Motor neuron (in vitro differentiated cells): ENCODE data around the gene TMEM59. TPM values are rescaled to one million over a fixed set of nuclear protein-coding genes. Genes with fewer than 3 reads are reported as not detected.
A peak's percentile ranks its signal among the peaks of the same experiment; 100 is the strongest.
"Not testable (repeated sequence)": the region's sequence is repeated elsewhere in the genome, so short reads cannot be mapped to it uniquely, and the experiment has no call there.

ENCODE experiments used
- ATAC-seq, 8 experiments: fragments of 200-7000 bp; cut with Tn5 transposase; replicated peaks in 6 of 8; 2 replicates each; pipeline ENCODE4 v1.8.0; 2021; ENCODE audit warnings: mild to moderate bottlenecking in 8 of 8, moderate library complexity in 8 of 8
- H3K27ac ChIP-seq, 2 donors: fragments of 250-450 bp; sonication (Bioruptor Pico); 2 replicates each; pipeline ENCODE4 v1.9.0; 2021; ENCODE audit warnings: antibody characterized with exemption in 2 of 2, mild to moderate bottlenecking in 2 of 2, moderate library complexity in 1 of 2
- H3K4me1 ChIP-seq, 2 donors: fragments of 250-450 bp; sonication (Bioruptor Pico); replicated peaks in 1 of 2; 2 replicates each; pipeline ENCODE4 v1.6.1; 2021; ENCODE audit warnings: antibody characterized with exemption in 2 of 2, mild to moderate bottlenecking in 2 of 2, moderate library complexity in 1 of 2
- H3K4me3 ChIP-seq, 5 donors: fragments of 250-450 bp; sonication (Bioruptor Pico); 2 replicates each; pipeline ENCODE4 v1.9.0; 2021; ENCODE audit warnings: antibody characterized with exemption in 5 of 5, mild to moderate bottlenecking in 5 of 5, moderate library complexity in 4 of 5
- WGBS, 10 experiments: fragments of 450-650 bp; shearing (Covaris generic); methylation state at CpG; one replicate each; pipeline ENCODE4 v1.0.0; 2022; 5-methylcytosine and 5-hydroxymethylcytosine counted together
- in situ Hi-C, 9 experiments: fragments of 400-800 bp; cut with MboI; loops; one replicate each; pipeline ENCODE4 v1.15.0; 2021; ENCODE audit warnings: low sequenced_read_pairs in 9 of 9, low pct_unique_long_range_greater_than_20kb in 2 of 9; ENCODE audit not compliant: unreplicated experiment in 9 of 9
- total RNA-seq, 8 experiments: library from RNA; unstranded; fragments of 300-600 nt; gene quantifications; 2 replicates each; pipeline versions ENCODE4 v1.2.3 to v1.2.4, GENCODE V29; 2022

The TMEM59 gene
- total RNA-seq, result 100 to 1,000 TPM; 114 to 406 (median 146) TPM

GRCh38 chr1:54052934-54053744 is at the start of gene TMEM59, which contains the start of gene TCEANC2:
TSS of gene TMEM59 (minus strand) at chr1:54053204. CDS start at chr1:54053188, 16 bp downstream.
TSS of gene TCEANC2 (plus strand) at chr1:54053608. CDS start at chr1:54054423, 815 bp downstream.
- 0 to 3% (median 0%) methylated on average over 2 to 30 of the region's 59 CpGs; no CpG with 5 or more reads in 3 of the 10 experiments for WGBS, 10 experiments
- Histone ChIP-seq H3K4me3 (peak within 1 kb of the TSS; percentile 60 to 89 (median 76)), H3K4me1 (peaks cover 7 to 24% of the 10 kb centered on the region in 2 donors), H3K27ac (peak within 1 kb of the TSS; percentile 79 to 90)
- ATAC-seq, result peak; percentile 87 to 94 (median 92)
- in situ Hi-C loops, result loop anchor here in 6 of 9 experiments (25.0 kb wide), 3 partner anchors 434 to 759 kb away; partner anchors contain the start of gene TTC22 (in 3 of the 6)

- H3K4me1 ChIP-seq, result peaks cover 9 to 17% of the 10 kb centered on the region in 2 donors
- H3K4me3 ChIP-seq, result no peak overlapping the region
- ATAC-seq, result no peak
- H3K27ac ChIP-seq, result no peak overlapping the region
- WGBS, 10 experiments, result 51 to 100% (median 87%) methylated on average over 1 to 2 of the region's 2 CpGs
- in situ Hi-C loops, result no loop called here
Measured at GRCh38 chr1:54100500-54100899, 47.5 kb upstream of the TMEM59 start.

GRCh38 chr1:54099061-54099610 is 46.1 kb upstream of the TMEM59 start:
- Histone ChIP-seq H3K27ac (no peak overlapping the region), H3K4me3 (no peak overlapping the region), H3K4me1 (peaks cover 12 to 23% of the 10 kb centered on the region in 2 donors)
- no peak for ATAC-seq
- in situ Hi-C loops, result no loop called here
- WGBS, 10 experiments, result 33 to 100% (median 88%) methylated on average over 1 to 6 of the region's 6 CpGs

GRCh38 chr1:54096877-54097240 is 43.9 kb upstream of the TMEM59 start:
- peaks cover 12 to 23% of the 10 kb centered on the region in 2 donors for H3K4me1 ChIP-seq
- H3K4me3 ChIP-seq, result no peak overlapping the region
- WGBS, 10 experiments, result 46 to 100% (median 89%) methylated on average over 2 to 7 of the region's 7 CpGs; no CpG with 5 or more reads in 2 of the 10 experiments
- H3K27ac ChIP-seq, result no peak overlapping the region
- in situ Hi-C loops, result no loop called here
- ATAC-seq, result peak in 1 of 8 experiments; percentile 2

GRCh38 chr1:54096227-54096876 is 43.3 kb upstream of the TMEM59 start:
- Histone ChIP-seq H3K4me3 (no peak overlapping the region), H3K4me1 (peaks cover 12 to 23% of the 10 kb centered on the region in 2 donors), H3K27ac (peak overlapping the region in 1 of 2 donors; percentile 69)
- ATAC-seq, result peak in 5 of 8 experiments; percentile 49 to 74 (median 67)
- WGBS, 10 experiments, result 60 to 96% (median 82%) methylated on average over 1 to 23 of the region's 25 CpGs
- in situ Hi-C loops, result no loop called here

- WGBS, 10 experiments, result 20 to 86% (median 66%) methylated on average over 1 to 8 of the region's 8 CpGs; no CpG with 5 or more reads in 1 of the 10 experiments
- peak overlapping the region in 1 of 2 donors; percentile 69 for H3K27ac ChIP-seq
- in situ Hi-C loops, result no loop called here
- ATAC-seq, result peak in 5 of 8 experiments; percentile 89 to 94 (median 93)
- peaks cover 12 to 23% of the 10 kb centered on the region in 2 donors for H3K4me1 ChIP-seq
- no peak overlapping the region for H3K4me3 ChIP-seq
Measured at GRCh38 chr1:54095546-54096226, 42.7 kb upstream of the TMEM59 start.

GRCh38 chr1:54094730-54095105 is 41.7 kb upstream of the TMEM59 start:
- H3K27ac ChIP-seq, in situ Hi-C loops, ATAC-seq, H3K4me3 ChIP-seq: not testable (repeated sequence)
- H3K4me1 ChIP-seq, result peaks cover 12 to 23% of the 10 kb centered on the region in 2 donors
- 8 to 100% (median 91%) methylated on average over 1 of the region's 1 CpG; no CpG with 5 or more reads in 3 of the 10 experiments for WGBS, 10 experiments

- Histone ChIP-seq H3K4me1 (peaks cover 12 to 23% of the 10 kb centered on the region in 2 donors), H3K4me3 (no peak overlapping the region), H3K27ac (no peak overlapping the region)
- in situ Hi-C loops, result no loop called here
- ATAC-seq, result no peak
- 69 to 100% (median 90%) methylated on average over 1 to 4 of the region's 4 CpGs; no CpG with 5 or more reads in 1 of the 10 experiments for WGBS, 10 experiments
Measured at GRCh38 chr1:54094001-54094729, 41.2 kb upstream of the TMEM59 start.

- WGBS, 10 experiments, result 73 to 100% (median 89%) methylated on average over 2 to 3 of the region's 3 CpGs
- Histone ChIP-seq H3K4me1 (peaks cover 12 to 17% of the 10 kb centered on the region in 2 donors), H3K27ac (no peak overlapping the region), H3K4me3 (no peak overlapping the region)
- in situ Hi-C loops, result no loop called here
- no peak for ATAC-seq
Measured at GRCh38 chr1:54091666-54092065, 38.7 kb upstream of the TMEM59 start.

- H3K4me3 ChIP-seq, result no peak overlapping the region
- no peak for ATAC-seq
- no peak overlapping the region for H3K27ac ChIP-seq
- in situ Hi-C loops, result no loop called here
- no peaks in the 10 kb centered on the region for H3K4me1 ChIP-seq
- 90 to 100% (median 94%) methylated on average over 2 to 5 of the region's 5 CpGs for WGBS, 10 experiments
Measured at GRCh38 chr1:54088385-54088784, 35.4 kb upstream of the TMEM59 start.

- Histone ChIP-seq H3K4me3 (no peak overlapping the region), H3K27ac (no peak overlapping the region), H3K4me1 (no peaks in the 10 kb centered on the region)
- ATAC-seq, result no peak
- in situ Hi-C loops, result no loop called here
- 90 to 100% (median 100%) methylated on average over 1 of the region's 1 CpG; no CpG with 5 or more reads in 2 of the 10 experiments for WGBS, 10 experiments
Measured at GRCh38 chr1:54086754-54087153, 33.8 kb upstream of the TMEM59 start.

GRCh38 chr1:54084794-54085193 is 31.8 kb upstream of the TMEM59 start:
- no peak for ATAC-seq
- in situ Hi-C loops, result no loop called here
- H3K27ac ChIP-seq, result no peak overlapping the region
- H3K4me3 ChIP-seq, result no peak overlapping the region
- no peaks in the 10 kb centered on the region for H3K4me1 ChIP-seq
- WGBS, 10 experiments, result 85 to 100% (median 100%) methylated on average over 1 to 2 of the region's 2 CpGs; no CpG with 5 or more reads in 5 of the 10 experiments
